HAP-1 (cell line): Measurements from ENCODE around the gene RFPL2.
"Not testable (repeated sequence)": the region's sequence is repeated elsewhere in the genome, so short reads cannot be mapped to it uniquely, and the experiment has no call there.

Experiments
- DNase-seq, 2 experiments: peaks; one replicate each; pipeline ENCODE4 v3.0.0-alpha.2; 2016 to 2020; ENCODE audit warnings: low spot score in 2 of 2
- H3K27me3 ChIP-seq: fragments of 250-450 bp; sonication (Bioruptor Pico); 2 replicates; pipeline ENCODE4 v1.5.1; 2020; ENCODE audit warnings: low read depth, mild to moderate bottlenecking, moderate library complexity
- H3K36me3 ChIP-seq: fragments of 250-450 bp; sonication (Bioruptor Pico); replicated peaks from 2 replicates; pipeline ENCODE4 v1.5.1; 2020; ENCODE audit warnings: mild to moderate bottlenecking
- H3K4me1 ChIP-seq: fragments of 250-450 bp; sonication (Bioruptor Pico); 2 replicates; pipeline ENCODE4 v1.5.1; 2020; ENCODE audit warnings: mild to moderate bottlenecking
- H3K4me3 ChIP-seq: fragments of 250-450 bp; sonication (Bioruptor Pico); 2 replicates; pipeline ENCODE4 v1.5.1; 2020; ENCODE audit warnings: mild to moderate bottlenecking, moderate library complexity
- H3K9me3 ChIP-seq: fragments of 250-450 bp; sonication (Bioruptor Pico); 2 replicates; pipeline ENCODE4 v1.5.1; 2020; ENCODE audit warnings: mild to moderate bottlenecking, moderate library complexity
- in situ Hi-C: fragments of 300-500 bp; cut with MboI; formaldehyde crosslinking; loops from 3 replicates; pipeline ENCODE4 v1.14.3; 2020; ENCODE audit warnings: low sequenced_read_pairs, inconsistent platforms, mixed read lengths

RFPL2 gene

DNA sequence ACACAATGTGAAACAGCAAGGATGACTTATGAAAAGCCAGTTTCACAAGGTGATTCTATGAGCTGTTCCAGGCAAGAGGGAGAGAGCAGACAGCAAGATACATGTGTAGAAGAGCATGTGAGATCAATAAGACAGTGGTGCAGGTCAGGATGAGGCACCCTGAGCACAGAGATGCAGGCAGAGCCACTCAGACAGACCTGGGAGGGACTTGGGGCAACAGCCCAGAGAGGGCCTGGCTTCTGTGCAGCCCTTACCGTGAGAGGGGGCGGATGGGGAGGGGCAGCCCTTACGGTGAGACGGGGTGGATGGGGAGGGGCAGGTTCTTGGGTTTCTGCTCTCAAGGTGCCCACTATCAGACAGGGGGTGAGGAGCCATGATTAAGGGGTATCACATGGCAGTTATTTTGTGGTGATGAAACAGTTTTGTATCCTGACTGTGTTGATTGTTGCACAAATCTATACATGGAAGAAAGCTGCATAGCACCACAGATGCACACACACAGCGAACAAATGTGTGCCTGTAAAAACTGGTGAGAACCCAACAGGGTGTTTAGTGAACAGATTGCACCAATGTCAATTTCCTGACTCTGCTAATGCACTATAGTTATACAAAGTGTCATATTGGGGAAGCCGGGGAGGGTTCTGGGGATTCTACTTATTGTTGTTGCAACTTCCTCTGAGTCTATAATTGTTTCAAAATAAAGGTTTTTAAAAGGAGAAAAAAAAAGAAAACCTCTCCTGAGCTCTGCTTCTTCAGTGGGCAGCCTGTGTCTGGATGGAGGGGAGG is 40.6 kb downstream of the RFPL2 start:
- Histone ChIP-seq H3K9me3 (no peaks in the 10 kb centered on the region), H3K4me3 (no peak overlapping the region), H3K27me3 (peaks cover 13% of the 10 kb centered on the region), H3K36me3 (no peaks in the 10 kb centered on the region), H3K4me1 (no peaks in the 10 kb centered on the region)
- DNase-seq, result no peak
- in situ Hi-C loops, result no loop called here

DNA sequence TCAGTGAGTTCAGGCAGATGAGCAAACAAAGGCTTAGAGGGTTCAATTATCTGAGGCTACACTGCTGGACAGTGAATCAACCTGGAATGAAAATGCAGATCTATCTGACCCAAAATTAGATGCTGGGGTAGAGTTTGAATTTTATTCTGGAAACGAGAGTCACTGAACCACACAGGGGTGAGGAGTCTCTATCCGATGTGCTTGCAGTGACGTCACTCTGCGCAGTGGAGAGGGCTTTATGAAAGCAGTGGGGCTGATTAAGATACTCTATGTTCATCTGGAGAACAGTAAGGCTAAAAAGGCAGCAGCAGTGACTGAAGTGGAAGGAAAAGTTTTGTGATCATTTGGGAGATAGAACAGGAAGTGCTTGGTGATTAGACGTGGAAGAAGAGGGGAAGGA is 44.5 kb downstream of the RFPL2 start:
- H3K4me1 ChIP-seq, H3K36me3 ChIP-seq, DNase-seq, H3K9me3 ChIP-seq, in situ Hi-C loops, H3K4me3 ChIP-seq: not testable (repeated sequence)
- H3K27me3 ChIP-seq, result peaks cover 13% of the 10 kb centered on the region

DNA sequence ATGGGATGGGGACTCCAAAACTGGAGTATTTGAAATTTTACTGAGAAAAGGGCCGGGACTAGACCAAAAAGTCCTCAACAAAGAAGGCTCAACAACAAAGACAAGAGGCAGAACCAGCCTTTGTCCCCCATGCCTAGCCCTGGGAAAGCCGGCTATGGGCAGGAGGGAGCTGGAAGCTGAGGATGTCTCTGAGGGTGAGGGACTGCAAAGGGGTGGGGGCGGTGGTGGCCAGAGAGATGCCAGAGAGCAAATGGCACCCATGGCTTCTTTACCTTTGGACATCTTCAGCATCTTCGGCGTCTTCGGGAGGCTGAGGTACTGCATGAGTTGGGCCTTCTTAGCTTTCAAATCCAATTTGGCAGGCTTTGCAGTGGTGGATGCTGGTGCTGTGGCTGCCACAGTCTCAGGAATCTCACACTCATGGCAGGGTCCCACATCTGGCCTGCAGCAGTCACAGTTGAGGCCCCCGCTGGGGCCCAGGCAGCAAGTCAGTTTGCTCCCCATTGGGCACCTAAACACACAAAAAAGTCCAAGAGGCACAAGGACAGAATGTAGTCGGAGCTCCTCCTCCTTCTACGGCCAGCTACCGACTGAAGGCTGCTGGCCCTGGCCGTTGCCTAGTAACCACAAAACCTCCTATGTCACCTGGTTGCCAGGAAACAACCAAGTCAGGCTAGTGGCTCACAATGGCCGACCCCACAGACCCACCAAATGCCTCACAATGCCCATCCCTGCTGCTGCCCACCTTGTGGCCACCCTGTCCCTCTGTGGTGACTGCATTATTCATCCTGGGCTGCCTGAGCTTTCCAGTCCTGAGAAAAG is 46.0 kb downstream of the RFPL2 start, which contains the start of gene C22orf42:
Gene C22orf42 (minus strand): TSS at position 592 of the 822 bp plus-strand sequence. CDS start 88 bp downstream, at position 504.
- Histone ChIP-seq H3K27me3 (peaks cover 17% of the 10 kb centered on the region), H3K4me3 (no peak within 1 kb of the TSS), H3K9me3 (no peaks in the 10 kb centered on the region), H3K4me1 (no peaks in the 10 kb centered on the region), H3K36me3 (no peaks in the 10 kb centered on the region)
- in situ Hi-C loops, result no loop called here
- no peak for DNase-seq

- DNase-seq, H3K4me3 ChIP-seq, H3K4me1 ChIP-seq, H3K9me3 ChIP-seq, in situ Hi-C loops, H3K36me3 ChIP-seq: not testable (repeated sequence)
- H3K27me3 ChIP-seq, result peaks cover 12% of the 10 kb centered on the region
Measured at GRCh38 chr22:32157632-32158031, 47.2 kb downstream of the RFPL2 start.

DNA sequence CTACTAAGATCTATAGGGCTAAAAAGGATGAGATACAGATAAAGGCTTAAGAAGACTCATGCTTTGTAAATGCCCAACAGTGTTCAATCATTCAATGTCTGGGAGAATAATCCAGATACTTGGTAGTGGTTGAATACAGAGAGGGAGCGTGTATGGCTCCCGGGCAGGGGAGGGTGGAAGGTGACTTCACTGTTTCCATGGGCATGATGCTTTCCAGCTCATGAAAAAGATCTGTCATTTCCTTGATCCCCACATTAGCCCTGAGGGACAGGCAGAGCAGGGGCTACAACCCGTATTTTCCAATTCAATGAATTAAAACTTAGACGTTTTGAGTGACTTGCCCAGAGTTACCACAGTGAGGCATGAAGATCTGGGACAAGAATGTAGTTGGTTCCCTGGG is 50.1 kb downstream of the RFPL2 start:
- H3K36me3 ChIP-seq, H3K27me3 ChIP-seq, H3K4me1 ChIP-seq, DNase-seq, H3K9me3 ChIP-seq, in situ Hi-C loops, H3K4me3 ChIP-seq: not testable (repeated sequence)

GRCh38 chr22:32151641-32152040 is 53.2 kb downstream of the RFPL2 start:
- H3K36me3 ChIP-seq, H3K27me3 ChIP-seq, in situ Hi-C loops, DNase-seq, H3K9me3 ChIP-seq, H3K4me1 ChIP-seq, H3K4me3 ChIP-seq: not testable (repeated sequence)

DNA sequence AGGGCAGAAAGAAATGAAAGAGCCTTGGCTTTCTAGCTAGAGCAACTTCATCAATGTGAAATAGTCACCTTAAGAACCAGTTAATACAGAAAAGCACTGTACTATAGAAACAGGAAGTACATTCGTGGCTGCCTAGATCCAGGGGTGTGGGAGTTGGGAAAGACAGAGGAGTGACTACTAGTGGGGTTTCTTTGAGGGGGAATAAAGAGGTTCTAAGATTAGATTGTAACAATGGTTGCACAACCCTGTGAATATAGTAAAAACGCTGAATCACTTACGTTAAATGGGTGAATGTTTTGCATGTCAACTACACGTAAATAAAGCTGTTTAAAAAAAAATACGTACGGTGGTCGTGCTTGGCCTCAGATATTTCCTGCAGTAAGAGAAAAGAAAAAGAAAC is 54.2 kb downstream of the RFPL2 start:
- H3K36me3 ChIP-seq, H3K4me1 ChIP-seq, H3K9me3 ChIP-seq, H3K27me3 ChIP-seq, DNase-seq, H3K4me3 ChIP-seq, in situ Hi-C loops: not testable (repeated sequence)

DNA sequence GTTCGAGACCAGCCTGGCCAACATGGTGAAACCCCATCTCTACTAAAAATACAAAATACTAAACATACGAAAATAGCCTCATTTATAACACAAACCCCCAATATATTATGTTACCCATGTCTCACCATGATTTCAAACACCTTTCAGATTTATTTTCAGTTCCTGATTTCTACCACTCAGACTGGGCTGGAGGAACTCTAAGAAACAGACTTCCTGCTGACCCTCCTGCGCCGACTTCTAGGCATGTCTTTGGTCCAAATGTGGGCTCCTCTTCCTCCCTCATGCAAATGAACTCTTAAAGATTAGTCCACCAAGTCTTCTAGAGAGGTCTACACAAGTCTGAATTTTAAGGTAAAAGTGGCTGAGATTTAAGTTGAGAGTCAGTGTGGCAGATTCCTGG is 56.5 kb downstream of the RFPL2 start:
- H3K27me3 ChIP-seq, H3K36me3 ChIP-seq, H3K9me3 ChIP-seq, H3K4me3 ChIP-seq, in situ Hi-C loops, DNase-seq, H3K4me1 ChIP-seq: not testable (repeated sequence)

- H3K36me3 ChIP-seq, DNase-seq, H3K9me3 ChIP-seq, in situ Hi-C loops, H3K4me1 ChIP-seq, H3K27me3 ChIP-seq, H3K4me3 ChIP-seq: not testable (repeated sequence)
Measured at GRCh38 chr22:32147128-32147527, 57.7 kb downstream of the RFPL2 start.

DNA sequence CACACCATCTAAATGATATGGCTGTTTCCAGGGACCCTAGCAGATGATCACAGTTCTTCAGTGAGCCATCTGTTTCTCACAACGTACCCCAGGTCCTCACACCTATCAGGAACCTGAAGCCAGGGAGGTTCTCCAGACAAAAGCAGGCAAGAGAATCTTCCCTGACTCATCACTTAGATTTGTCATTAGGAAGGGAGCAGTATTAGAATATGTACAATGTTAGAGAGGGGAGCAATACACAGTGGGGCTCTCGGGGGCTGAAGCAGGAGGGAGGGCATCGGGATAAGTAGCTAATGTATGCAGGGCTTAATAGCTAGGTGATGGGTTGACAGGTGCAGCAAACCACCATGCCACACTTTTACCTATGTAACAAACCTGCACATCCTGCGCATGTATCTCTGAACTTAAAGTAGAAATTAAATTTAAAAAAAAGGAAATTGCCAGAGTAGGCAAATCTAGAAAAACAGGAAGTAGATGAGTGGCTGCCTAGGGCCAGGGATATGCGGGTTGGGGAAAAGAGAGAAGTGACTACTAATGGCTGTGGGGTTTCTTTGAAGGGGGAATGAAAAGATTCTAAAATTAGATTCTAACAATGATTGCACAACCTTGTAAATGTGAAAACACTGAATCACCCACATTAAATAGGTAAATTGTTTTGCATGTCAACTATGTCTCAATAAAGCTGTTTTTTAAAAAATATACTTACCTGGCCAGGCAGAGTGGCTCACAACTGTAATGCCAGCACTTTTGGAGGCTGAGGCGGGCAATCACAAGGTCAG is 60.2 kb downstream of the RFPL2 start:
- no peaks in the 10 kb centered on the region for H3K4me1 ChIP-seq
- in situ Hi-C loops, result no loop called here
- H3K9me3 ChIP-seq, result no peaks in the 10 kb centered on the region
- H3K27me3 ChIP-seq, result no peaks in the 10 kb centered on the region
- H3K4me3 ChIP-seq, result no peak overlapping the region
- H3K36me3 ChIP-seq, result no peaks in the 10 kb centered on the region
- no peak for DNase-seq

DNA sequence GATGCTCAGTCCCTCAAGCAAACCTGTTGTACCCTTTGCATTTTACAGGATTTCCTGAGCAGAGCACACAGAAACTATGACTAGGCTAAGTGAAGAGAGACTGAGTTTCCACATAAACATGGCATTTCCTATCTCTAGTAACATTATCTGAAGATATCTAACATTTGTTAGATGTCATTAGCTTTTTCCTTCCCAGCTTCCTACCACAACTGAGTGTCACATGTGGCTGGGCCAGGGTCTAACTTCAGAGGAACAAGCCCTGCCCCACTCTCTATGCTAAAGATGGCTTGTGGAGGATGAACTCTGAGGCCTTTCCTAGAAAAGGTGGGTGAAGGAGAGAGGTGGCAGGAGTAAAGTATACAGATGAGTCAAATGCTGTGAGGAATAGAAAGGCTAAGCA is 62.3 kb downstream of the RFPL2 start:
- in situ Hi-C loops, result no loop called here
- no peak for DNase-seq
- no peaks in the 10 kb centered on the region for H3K36me3 ChIP-seq

DNA sequence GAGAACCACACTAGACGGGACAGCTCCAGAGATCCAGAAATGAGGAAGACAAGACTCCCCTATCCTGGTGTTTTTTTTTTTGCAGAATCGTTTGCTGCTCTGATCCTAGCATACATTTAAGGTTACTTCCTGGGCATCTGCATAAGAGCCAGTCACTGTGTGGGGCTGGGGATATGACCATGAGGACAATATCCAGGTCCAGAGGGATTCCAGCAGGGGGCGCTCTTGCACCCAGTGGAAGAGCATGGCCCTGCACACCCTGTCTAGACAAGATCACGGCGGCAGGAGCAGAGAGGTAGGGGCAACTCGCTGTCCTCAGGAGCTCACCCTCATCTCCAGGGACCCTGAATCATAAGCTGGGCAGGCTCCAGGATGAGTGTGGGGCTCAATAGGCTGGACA is 64.2 kb downstream of the RFPL2 start:
- DNase-seq, H3K27me3 ChIP-seq, H3K36me3 ChIP-seq, in situ Hi-C loops, H3K4me3 ChIP-seq, H3K9me3 ChIP-seq, H3K4me1 ChIP-seq: not testable (repeated sequence)

More for the DNA sequence above, 62.3 kb downstream of the RFPL2 start:
- Histone ChIP-seq H3K4me1 (no peaks in the 10 kb centered on the region; the same call in 1 of the 2 replicates), H3K4me3 (no peak overlapping the region), H3K27me3 (0 out of 2 replicates have a peak, but pooled peaks cover 2% of the 10 kb centered on the region), H3K9me3 (no peaks in the 10 kb centered on the region)
